Measurements from ENCODE around the gene RPS21.

The RPS21 gene

GRCh38 chr20:62366370-62367135, 20.4 kb upstream of the RPS21 start:
- no peak for TF ChIP-seq CTCF (IDR thresholded peaks at IDR 0.05; ENCODE audit: insufficient read depth, low read length, poor library complexity, severe bottlenecking)
- no peak for DNase-seq (ENCODE audit: extremely low read depth, insufficient read length)
- no peaks in the 10 kb centered on the region for H3K36me3 ChIP-seq (ENCODE audit: control insufficient read depth, insufficient read depth, low read length)
- H3K27me3 ChIP-seq (replicated peaks; ENCODE audit: control insufficient read depth, insufficient read depth, low read length): peaks cover 1% of the 10 kb centered on the region
- peak overlapping the region; percentile 61 for H3K4me3 ChIP-seq (replicated peaks; ENCODE audit: low read depth, low read length)

GRCh38 chr20:62367136-62367632, 19.7 kb upstream of the RPS21 start, which contains the start of gene LAMA5:
Gene LAMA5, minus strand, starts transcription at chr20:62367312. Its CDS starts 67 bp downstream, at chr20:62367245.
- Histone ChIP-seq H3K4me3 (replicated peaks; ENCODE audit: low read depth, low read length) (peak within 1 kb of the TSS; percentile 61), H3K36me3 (ENCODE audit: control insufficient read depth, insufficient read depth, low read length) (no peaks in the 10 kb centered on the region), H3K27me3 (replicated peaks; ENCODE audit: control insufficient read depth, insufficient read depth, low read length) (peaks cover 1% of the 10 kb centered on the region)
- no peak for DNase-seq (ENCODE audit: extremely low read depth, insufficient read length)
- TF ChIP-seq CTCF (IDR thresholded peaks at IDR 0.05; ENCODE audit: insufficient read depth, low read length, poor library complexity, severe bottlenecking): no peak

GRCh38 chr20:62367633-62368391, 19.1 kb upstream of the RPS21 start:
- TF ChIP-seq CTCF (IDR thresholded peaks at IDR 0.05; ENCODE audit: insufficient read depth, low read length, poor library complexity, severe bottlenecking): no peak
- Histone ChIP-seq H3K27me3 (replicated peaks; ENCODE audit: control insufficient read depth, insufficient read depth, low read length) (peaks cover 1% of the 10 kb centered on the region), H3K4me3 (replicated peaks; ENCODE audit: low read depth, low read length) (peak overlapping the region; percentile 39), H3K36me3 (ENCODE audit: control insufficient read depth, insufficient read depth, low read length) (no peaks in the 10 kb centered on the region)
- DNase-seq (ENCODE audit: extremely low read depth, insufficient read length): no peak

GRCh38 chr20:62368392-62368975, 18.4 kb upstream of the RPS21 start:
- no peak overlapping the region for H3K4me3 ChIP-seq (replicated peaks; ENCODE audit: low read depth, low read length)

More at GRCh38 chr20:62368392-62368975, 18.4 kb upstream of the RPS21 start:
- no peaks in the 10 kb centered on the region for H3K36me3 ChIP-seq (ENCODE audit: control insufficient read depth, insufficient read depth, low read length)
- peaks cover 1% of the 10 kb centered on the region for H3K27me3 ChIP-seq (replicated peaks; ENCODE audit: control insufficient read depth, insufficient read depth, low read length)
- no peak for TF ChIP-seq CTCF (IDR thresholded peaks at IDR 0.05; ENCODE audit: insufficient read depth, low read length, poor library complexity, severe bottlenecking)
- DNase-seq (ENCODE audit: extremely low read depth, insufficient read length): no peak

Measured in GM06990 (cell line).